Stimulated activated naive CD8-positive, alpha-beta T cell treated with anti-CD3 and anti-CD28 coated beads, Interleukin-15, Interleukin-2, amounts not matched to agents 100 U/mL and 50 U/mL, for 24 hours (primary cell): ENCODE measurements around the gene KRT86.
"Not testable (repeated sequence)": the region's sequence is repeated elsewhere in the genome, so short reads cannot be mapped to it uniquely, and the experiment has no call there.

Source experiments
- ATAC-seq: fragments of 150-1000 bp; cut with Tn5 transposase; one replicate; pipeline ENCODE4 v1.10.0; 2021
- DNase-seq: peaks from one replicate; pipeline ENCODE4 v3.0.0; 2021

Gene KRT86

GRCh38 chr12:52252175-52252615 lies 22.2 kb upstream of the KRT86 start:
- DNase-seq, ATAC-seq: not testable (repeated sequence)

DNA sequence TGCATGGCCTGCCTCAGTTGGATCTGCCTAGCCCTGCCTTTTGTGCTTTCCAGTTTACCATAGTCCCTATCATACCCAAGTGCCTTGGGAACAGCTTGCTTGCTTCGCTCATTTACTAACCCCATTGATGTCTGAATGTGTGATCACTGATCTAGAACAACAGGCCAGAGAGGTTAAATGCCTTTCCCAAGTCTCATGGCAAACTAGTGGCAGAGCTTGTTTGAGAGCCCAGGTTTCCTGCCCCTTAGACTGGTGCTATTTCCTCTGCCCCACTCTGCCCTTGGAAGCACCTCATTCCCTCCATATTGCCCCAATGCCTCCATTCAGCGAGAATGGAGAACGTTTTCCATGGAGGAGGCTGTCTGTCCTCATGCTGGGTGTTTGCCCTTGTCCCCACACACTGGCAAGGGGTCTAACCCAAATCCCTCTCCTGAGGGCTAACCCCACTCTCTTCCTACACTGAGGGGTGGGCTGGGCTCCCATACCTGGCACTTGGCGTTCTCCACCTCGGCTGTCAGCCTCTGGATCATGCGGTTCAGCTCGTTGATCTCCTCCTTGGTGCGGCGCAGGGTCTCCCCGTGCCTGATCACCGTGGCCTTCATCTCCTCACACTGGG lies 21.6 kb upstream of the KRT86 start:
- no peak for DNase-seq
- ATAC-seq: no peak

DNA sequence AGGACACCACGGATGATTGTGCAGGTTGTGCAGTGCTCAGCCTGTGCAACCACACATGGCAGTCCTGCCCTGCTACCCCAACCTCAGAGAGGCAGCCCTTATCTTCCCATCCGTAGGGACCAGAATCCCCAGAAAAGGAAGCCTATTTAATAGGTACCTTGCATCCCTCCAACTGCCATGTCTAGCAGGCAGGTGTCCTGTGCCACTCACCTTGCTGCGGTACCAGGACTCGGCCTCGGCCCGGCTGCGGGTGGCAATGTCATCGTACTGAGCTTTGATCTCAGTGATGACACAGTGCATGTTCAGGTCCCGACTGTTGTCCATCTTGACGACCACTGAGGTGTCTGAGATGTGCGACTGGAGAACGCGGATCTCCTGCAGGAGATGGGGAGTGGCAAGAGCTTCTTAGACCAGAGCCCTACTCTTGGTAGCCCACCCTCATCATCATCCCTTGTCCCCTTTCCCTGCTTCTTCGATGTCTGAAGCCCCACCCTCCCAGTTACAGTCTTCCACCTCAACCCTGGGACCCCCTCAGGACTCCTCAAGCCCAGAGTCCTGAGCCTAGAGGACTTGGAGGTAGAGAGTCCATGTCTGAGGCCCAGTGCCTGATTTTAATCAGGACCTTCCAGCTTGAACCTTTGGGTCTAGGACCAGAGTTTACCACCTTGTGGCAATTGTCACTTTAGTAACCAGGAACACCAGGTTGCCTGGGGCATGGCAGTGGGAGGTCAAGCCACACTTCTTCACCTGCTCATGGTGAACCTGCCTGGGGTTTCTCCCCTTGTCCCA lies 20.9 kb upstream of the KRT86 start:
- ATAC-seq (no peak), DNase-seq (no peak)

- no peak for ATAC-seq
- no peak for DNase-seq
These were observed 20.1 kb upstream of the KRT86 start for GRCh38 chr12:52254180-52254964.

DNA sequence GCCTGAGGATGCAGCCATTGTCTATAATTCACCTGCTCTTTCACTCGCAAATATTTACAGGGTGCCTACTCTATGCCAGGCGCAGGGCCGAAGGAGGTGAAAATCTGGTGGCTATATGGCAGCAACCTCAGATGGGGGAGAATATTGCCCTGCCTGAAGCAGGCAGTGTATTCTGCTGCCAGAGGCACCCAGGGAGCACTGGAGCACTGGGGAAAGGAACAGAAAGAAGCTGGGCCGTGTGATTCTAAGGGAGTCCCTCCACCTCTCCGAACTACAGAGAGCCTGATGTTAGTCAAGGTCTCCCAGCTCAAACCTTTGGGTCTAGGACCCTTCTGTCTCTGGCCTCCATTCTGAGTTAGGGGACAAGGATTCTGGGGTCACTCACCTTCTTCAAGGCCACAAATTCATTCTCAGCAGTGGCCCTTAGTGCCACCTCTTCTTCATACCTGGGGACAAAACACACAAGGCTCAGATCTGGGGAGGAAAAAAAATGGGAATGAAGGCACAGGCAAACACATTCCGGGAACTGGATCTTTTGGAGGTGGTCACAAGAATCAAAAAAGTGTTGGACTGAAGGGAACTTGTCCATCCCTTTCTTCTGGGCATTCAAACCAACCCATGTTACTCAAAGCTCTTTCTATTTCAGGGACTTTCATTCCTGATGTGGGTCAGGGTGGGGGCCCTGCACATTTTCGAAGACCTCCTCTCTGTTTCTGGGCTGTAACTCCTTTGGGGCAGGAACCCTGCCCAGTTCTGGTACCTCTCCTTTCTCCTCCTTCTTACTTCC lies 19.3 kb upstream of the KRT86 start:
- DNase-seq: no peak
- no peak for ATAC-seq

GRCh38 chr12:52255926-52256583 lies 18.4 kb upstream of the KRT86 start:
- no peak for ATAC-seq

GRCh38 chr12:52256584-52256935 lies 17.9 kb upstream of the KRT86 start:
- no peak for DNase-seq
- ATAC-seq: no peak

More at GRCh38 chr12:52255926-52256583, 18.4 kb upstream of the KRT86 start:
- DNase-seq: no peak

GRCh38 chr12:52257074-52257551 lies 17.3 kb upstream of the KRT86 start:
- DNase-seq (no peak), ATAC-seq (no peak)

- not testable (repeated sequence) for DNase-seq, ATAC-seq
These were observed 16.5 kb upstream of the KRT86 start for GRCh38 chr12:52257922-52258321.

GRCh38 chr12:52258335-52258901 lies 16.0 kb upstream of the KRT86 start:
- DNase-seq (no peak), ATAC-seq (no peak)

DNA sequence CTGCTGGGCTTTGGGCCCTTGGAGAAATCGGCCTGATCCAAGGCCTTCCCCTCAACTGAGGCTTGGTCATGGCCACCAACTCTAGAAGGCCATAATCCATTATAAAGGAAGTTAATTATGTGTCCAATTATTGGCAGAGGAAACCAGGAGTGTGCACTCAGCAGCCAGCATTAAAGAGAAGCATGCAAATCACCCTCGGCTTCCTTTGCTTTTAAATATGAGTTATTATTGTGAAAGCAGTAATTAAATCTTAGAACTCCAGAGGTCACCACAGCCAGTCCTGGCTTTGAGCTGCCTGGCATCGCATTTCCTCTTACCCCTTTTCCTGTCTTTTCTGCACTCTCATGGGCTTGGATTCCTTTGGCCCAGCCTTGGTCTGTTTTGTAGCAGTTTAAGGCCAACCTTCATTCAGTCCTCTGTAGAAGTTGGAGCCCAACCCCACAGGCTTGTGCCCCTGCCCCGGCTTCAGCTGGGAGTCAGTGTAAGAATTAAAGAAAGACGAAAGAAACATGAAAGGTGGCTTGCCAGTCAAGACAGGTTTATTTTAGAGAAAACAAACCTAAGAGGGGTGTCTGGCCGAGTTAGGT lies 14.7 kb upstream of the KRT86 start:
- DNase-seq (no peak), ATAC-seq (no peak)

DNA sequence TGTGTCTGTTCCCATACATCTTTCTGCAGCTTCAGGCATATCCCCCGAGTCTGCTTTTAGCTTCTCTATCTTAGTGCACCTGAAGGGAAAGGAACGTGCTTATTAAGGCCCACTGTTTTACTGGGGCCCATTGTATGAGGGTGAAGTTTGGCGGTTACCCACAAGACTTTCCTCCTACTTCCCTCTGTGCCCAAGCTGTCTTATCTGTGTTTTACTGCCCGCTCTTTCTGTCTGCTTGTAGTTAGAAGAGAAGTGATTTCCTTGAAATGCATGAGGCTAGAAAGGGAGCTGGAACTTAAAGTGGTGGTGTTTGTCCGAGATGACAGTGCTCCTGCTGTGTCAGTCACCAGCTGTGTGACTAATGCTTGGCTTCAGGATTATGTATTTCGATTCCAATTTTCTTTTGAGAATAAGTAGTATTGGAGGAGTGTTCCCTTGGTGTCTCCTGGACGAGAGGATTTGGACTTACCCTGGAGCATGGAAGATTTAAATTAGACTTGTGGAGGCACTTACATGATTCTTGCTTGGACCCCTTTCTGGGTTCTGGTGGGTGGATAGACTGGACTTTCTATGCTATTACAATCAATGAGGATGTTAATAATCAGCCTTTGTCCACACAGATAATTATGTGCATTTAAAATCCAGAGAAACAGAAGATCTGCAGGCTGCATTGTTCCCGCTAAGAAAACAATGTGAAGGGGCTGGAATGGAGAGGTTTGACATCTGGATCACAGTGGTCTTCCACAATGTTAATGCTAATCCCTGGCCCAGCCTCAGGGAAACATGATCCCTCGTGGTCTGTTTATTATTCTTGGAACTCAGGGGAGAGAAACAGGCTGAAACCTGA lies 13.9 kb upstream of the KRT86 start:
- ATAC-seq: no peak
- DNase-seq: no peak

DNA sequence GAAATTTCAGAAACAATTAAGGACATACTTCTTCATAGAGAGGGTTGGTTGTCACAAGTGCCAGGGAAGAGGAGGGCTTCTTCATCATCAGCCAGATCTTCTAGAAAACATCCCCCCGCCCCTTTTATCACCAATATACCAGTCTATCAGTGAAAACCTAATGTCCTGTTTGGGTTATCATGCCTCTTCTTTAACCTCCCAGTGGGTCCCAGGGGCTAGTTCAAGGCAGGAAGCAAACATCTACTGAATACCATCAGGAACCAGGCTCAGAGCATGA lies 13.3 kb upstream of the KRT86 start:
- ATAC-seq: no peak
- DNase-seq: no peak

DNA sequence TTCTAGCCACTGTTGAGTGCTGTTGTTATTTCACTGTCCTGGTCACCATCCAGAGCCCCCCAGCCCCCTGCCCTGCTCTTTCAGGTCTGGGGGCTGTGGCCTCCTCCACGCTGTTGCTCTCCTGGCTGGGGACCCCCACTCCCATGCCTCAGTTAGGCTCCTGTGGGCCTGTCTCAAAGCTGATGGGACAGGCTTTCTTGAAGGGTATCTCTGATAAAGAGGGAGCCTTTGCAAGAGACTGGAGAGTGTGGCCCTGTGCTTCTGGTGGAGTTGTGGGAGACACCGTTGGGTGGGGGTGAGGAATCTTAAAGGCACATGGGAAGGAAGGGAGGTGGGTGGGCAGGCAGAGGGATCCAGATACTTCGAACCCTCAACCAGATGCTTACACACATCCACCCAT lies 12.2 kb upstream of the KRT86 start:
- ATAC-seq: no peak
- DNase-seq: no peak

DNA sequence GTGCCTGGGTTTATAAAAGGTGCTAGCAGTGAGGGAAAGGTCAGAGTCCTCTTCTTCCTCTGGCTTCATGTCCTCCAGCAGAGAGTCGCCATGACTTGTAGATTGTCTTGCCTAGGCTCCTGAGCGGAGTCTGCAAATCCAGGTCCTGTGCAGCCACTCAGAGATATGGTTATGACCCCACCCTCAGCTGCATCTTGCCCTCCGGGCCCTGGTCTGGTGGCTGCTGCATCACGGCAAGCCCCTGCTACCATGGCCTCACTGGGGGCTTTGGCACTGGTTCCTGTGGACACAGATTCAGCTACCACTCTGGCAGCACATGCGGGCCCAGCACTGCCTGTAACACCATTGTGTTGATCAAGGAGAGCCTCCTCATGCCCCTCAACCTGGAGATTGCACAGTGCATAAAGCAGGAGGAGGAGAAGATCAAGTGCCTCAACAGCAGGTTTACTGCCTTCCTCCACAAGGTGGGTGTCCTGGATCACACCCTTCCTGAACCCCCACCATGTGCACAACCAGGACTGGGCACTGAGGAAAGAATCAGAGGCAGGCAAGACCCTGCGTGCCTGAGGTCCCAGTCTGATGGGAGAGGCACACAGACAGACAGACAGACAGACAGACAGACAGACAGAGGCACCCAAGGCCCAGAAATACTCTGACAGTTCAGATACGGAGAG lies 10.5 kb upstream of the KRT86 start:
- DNase-seq (no peak), ATAC-seq (no peak)

GRCh38 chr12:52264435-52264825 lies 10.0 kb upstream of the KRT86 start:
- DNase-seq (no peak), ATAC-seq (no peak)

GRCh38 chr12:52266514-52266913 lies 7.9 kb upstream of the KRT86 start:
- no peak for ATAC-seq
- no peak for DNase-seq

GRCh38 chr12:52267266-52267665 lies 7.2 kb upstream of the KRT86 start:
- no peak for ATAC-seq
- peak; percentile 1 for DNase-seq

GRCh38 chr12:52267699-52268098 lies 6.7 kb upstream of the KRT86 start:
- no peak for DNase-seq
- no peak for ATAC-seq

DNA sequence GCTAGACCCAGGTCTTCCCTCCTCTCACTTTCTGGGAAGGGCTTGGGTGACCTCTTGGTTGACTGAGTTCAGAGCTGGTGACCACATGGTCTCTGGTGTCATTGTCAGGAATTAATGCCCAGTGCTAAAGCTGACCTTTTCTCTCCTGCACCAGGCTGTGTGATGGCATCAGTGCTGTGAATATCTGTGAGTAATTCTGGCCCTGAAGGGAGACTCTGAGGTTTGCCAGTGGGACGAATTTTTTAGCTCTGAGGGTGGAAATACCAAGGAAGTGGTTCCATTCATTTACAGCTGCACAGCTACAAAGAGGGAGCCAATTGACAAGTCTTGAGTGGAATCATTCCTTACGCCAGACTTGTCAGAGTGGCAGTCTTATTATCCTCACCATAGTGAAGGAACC lies 6.2 kb upstream of the KRT86 start:
- ATAC-seq: no peak
- no peak for DNase-seq
